ENCODE measurements around the gene OGFOD2. TPM values are rescaled to one million over a fixed set of nuclear protein-coding genes. Genes with fewer than 3 reads are reported as not detected.

Gene OGFOD2
- total RNA-seq, 4 donors from 2014 or later = 5.9 to 16.3 (median 15.5) TPM

DNA sequence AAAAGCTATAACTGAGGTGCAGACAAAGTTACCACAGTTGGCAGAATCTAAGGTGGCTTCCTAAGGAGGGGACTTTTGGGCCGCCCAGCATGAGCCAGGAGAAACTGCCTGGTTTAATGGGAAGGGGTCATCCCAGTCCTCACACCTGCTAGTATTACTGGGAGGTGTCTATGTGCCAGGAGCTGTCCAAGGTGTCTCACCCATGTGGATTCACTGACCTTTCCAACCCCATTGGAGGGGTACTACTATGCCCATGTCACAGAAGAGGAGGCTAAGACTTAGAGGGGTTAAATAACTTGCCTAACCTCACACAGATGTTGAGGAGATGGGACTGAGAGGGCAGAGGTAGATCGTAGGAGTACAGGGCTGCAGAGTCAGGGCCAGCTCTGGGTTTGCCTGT lies 19.0 kb upstream of the OGFOD2 start:
- Histone ChIP-seq H3K4me1 (peaks cover 0 to under 1% of the 10 kb centered on the region in 2 donors), H3K9me3 (no peaks in the 10 kb centered on the region), H3K36me3 (peaks cover 0 to 6% of the 10 kb centered on the region in 2 donors), H3K4me3 (replicated peaks in 1 of 3) (no peak overlapping the region), H3K27ac (no peak overlapping the region), H3K27me3 (no peaks in the 10 kb centered on the region)
- DNase-seq = no peak
- WGBS, 2 donors = 76 to 78% methylated on average over 2 of the region's 2 CpGs
- intact Hi-C loops (cut with DNase I) = no loop called here
- TF ChIP-seq POLR2A (IDR thresholded peaks at IDR 0.05) = no peak
- TF ChIP-seq, protein P1, sequence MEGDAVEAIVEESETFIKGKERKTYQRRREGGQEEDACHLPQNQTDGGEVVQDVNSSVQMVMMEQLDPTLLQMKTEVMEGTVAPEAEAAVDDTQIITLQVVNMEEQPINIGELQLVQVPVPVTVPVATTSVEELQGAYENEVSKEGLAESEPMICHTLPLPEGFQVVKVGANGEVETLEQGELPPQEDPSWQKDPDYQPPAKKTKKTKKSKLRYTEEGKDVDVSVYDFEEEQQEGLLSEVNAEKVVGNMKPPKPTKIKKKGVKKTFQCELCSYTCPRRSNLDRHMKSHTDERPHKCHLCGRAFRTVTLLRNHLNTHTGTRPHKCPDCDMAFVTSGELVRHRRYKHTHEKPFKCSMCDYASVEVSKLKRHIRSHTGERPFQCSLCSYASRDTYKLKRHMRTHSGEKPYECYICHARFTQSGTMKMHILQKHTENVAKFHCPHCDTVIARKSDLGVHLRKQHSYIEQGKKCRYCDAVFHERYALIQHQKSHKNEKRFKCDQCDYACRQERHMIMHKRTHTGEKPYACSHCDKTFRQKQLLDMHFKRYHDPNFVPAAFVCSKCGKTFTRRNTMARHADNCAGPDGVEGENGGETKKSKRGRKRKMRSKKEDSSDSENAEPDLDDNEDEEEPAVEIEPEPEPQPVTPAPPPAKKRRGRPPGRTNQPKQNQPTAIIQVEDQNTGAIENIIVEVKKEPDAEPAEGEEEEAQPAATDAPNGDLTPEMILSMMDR (IDR thresholded peaks at IDR 0.05) = no peak

DNA sequence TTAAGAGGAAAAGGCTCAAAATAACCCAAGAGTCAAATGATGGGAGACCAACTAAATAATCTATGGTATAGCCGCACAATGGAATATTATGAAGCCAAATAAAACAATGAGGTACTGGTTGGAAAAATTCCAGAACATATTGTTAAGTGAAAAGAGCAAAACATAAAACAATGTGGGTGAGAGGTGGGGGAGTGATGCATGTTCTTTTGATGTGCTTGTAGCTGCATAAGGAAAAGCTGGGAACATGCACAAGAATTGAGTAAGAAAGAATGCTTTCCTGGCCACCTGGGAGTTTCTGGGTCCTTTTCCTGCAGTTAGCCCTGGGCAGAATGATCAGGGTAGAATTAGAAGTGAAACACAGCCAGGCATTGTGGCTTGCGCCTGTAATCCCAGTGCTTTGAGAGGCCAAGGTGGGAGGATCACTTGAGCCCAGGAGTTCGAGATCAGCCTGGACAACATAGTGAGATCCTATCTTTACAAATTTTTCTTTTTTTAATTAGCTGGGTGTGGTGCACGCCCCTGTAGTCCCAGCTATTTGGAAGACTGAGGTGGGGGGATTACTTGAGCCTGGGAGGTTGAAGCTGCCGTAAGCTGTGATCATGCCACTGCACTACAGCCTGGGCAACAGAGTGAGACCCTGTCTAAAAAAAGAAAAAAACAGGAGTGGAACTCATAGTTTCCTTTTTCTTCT lies 16.7 kb upstream of the OGFOD2 start:
- no peak for DNase-seq
- no peak overlapping the region for H3K27ac ChIP-seq
- peaks cover 7 to 16% of the 10 kb centered on the region in 2 donors for H3K4me1 ChIP-seq
- intact Hi-C loops (cut with DNase I) = no loop called here
- no peak overlapping the region for H3K4me3 ChIP-seq (replicated peaks in 1 of 3)
- 90 to 94% methylated on average over 5 of the region's 5 CpGs for WGBS, 2 donors
- H3K9me3 ChIP-seq = no peaks in the 10 kb centered on the region
- no peaks in the 10 kb centered on the region for H3K27me3 ChIP-seq
- H3K36me3 ChIP-seq = peaks cover 0 to 6% of the 10 kb centered on the region in 2 donors
- no peak for TF ChIP-seq POLR2A (IDR thresholded peaks at IDR 0.05)
- TF ChIP-seq, protein P1 (IDR thresholded peaks at IDR 0.05) = no peak

DNA sequence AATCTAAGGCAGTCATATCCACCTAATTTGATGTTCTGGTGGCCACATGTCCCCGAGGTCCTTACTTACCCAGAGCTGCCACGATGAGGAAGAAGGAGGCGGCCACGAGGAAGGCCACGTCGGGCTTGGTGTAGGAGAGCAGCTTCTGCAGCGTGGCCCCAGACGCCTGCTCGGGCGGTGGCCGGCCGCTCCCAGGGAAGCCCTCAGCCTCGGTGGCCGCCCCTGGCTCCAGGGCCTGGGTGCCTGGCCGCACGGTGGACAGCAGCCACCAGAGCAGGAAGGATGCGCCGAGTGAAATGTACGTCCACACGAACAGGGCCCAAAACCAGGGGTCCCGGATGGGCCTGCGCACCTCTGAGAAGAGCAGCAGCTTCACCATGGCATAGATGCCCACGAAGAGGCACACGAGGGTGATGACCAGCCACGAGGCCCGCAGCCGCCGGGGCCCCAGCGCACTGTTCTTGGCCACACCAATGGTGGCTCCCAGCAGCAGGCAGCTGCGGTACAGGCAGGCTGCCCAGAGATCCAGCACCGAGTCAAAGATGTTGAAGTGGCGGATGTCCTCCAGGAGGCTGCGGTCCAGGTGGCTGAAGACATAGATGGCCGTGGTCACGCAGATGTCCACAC lies 15.4 kb upstream of the OGFOD2 start:
- WGBS, 2 donors = 90 to 96% methylated on average over 18 to 35 of the region's 35 CpGs
- peaks cover 0 to 6% of the 10 kb centered on the region in 2 donors for H3K36me3 ChIP-seq
- H3K4me3 ChIP-seq (replicated peaks in 1 of 3) = no peak overlapping the region
- H3K9me3 ChIP-seq = no peaks in the 10 kb centered on the region
- TF ChIP-seq, protein P1 (IDR thresholded peaks at IDR 0.05) = no peak
- TF ChIP-seq POLR2A (IDR thresholded peaks at IDR 0.05) = no peak
- intact Hi-C loops (cut with DNase I) = no loop called here
- DNase-seq = no peak
- H3K27me3 ChIP-seq = no peaks in the 10 kb centered on the region
- H3K4me1 ChIP-seq = peaks cover 17 to 29% of the 10 kb centered on the region in 2 donors
- no peak overlapping the region for H3K27ac ChIP-seq

DNA sequence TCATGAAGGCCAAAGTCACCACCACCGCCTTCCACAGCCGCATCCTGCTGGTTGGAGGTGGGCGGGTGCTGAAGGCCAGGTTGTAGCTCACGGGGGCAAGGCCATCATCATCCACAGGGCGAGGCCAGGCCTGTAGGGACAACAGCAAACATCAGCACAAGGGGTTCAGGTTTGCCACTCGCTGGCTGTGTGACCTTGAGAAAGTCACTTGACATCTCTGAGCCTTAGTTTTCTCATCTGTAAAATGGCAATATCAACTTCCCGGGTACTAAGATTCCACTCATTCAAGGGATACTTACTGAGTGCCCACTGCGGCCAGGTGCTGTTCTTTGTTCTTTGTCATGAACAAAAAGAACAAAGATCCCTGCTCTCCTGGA lies 14.9 kb upstream of the OGFOD2 start:
- 95 to 97% methylated on average over 8 of the region's 8 CpGs for WGBS, 2 donors
- H3K4me3 ChIP-seq (replicated peaks in 1 of 3) = no peak overlapping the region
- peaks cover 17 to 34% of the 10 kb centered on the region in 2 donors for H3K4me1 ChIP-seq
- peaks cover 0 to 6% of the 10 kb centered on the region in 2 donors for H3K36me3 ChIP-seq
- DNase-seq = no peak
- intact Hi-C loops (cut with DNase I) = no loop called here
- TF ChIP-seq POLR2A (IDR thresholded peaks at IDR 0.05) = no peak
- TF ChIP-seq, protein P1 (IDR thresholded peaks at IDR 0.05) = no peak
- H3K27ac ChIP-seq = no peak overlapping the region
- H3K27me3 ChIP-seq = no peaks in the 10 kb centered on the region
- no peaks in the 10 kb centered on the region for H3K9me3 ChIP-seq

Data from thyroid gland (tissue), 4 donors.